Inflammatory macrophage treated with lipopolysaccharide for 1 hour (primary cell): ENCODE results near the gene TEPSIN.

Experiments
- DNase-seq, 2 donors: peaks; one replicate each; pipeline ENCODE4 v3.0.0-alpha.2; 2020 to 2022

TEPSIN gene

DNA sequence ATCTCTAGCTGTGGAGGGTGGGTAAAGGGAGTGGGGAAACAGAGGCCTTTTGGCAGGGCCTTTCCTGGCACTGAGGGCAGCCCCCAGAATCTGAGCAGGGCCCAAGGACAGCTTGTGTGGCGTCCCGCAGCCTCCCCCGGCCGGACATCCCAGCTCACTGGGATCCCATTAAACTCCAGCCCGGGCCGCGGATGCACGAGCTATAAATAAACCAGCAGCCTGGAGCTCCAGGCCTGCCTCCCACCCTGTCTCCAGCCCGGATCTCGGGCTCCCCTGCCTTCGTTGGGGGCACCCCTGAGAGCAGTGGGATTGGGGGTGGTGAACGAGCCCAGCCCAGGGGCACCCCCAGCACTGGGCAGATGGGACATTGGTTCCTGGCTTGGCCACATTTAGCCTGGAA, 59.0 kb downstream of the TEPSIN start:
- DNase-seq, result no peak

DNA sequence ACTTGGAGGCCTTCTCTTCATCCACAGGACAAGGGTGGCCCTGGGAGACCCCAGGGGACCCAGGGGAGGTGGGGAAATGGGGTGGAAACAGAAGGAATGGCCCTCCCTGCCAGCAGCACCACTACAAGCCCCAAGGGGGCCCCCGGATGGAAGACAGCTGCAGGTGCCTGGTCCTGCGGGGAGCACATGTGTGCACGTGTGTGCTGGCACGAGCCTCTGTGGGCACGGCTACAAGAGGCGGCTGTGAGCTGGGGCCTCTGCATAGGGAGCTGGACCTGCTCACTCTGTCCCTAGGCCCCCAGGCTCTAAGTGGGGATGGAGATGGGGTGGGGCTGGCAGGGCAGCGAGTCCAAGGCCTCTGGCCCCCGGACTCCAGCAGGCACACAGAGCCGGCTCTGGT, 59.6 kb downstream of the TEPSIN start:
- DNase-seq, result no peak
